Measurements from ENCODE around the gene CLRN2.

GRCh38 chr4:17468619-17469221 lies 46.2 kb upstream of the CLRN2 start:
- TF ChIP-seq YY1 (IDR thresholded peaks at IDR 0.05; ENCODE audit: insufficient read depth, insufficient read length) = no peak
- no peak for TF ChIP-seq ZNF274 (IDR thresholded peaks at IDR 0.05; ENCODE audit: low read depth, low read length)
